Right atrium auricular region (tissue), 2 donors: ENCODE results near the gene SLC22A23. TPM values are rescaled to one million over a fixed set of nuclear protein-coding genes. Genes with fewer than 3 reads are reported as not detected.

ENCODE experiments used
- DNase-seq: peaks from one replicate; pipeline ENCODE4 v3.0.0-alpha.2; 2019; ENCODE audit warnings: low spot score
- H3K27ac ChIP-seq, 2 donors: fragments of 200-600 bp; sonication (generic); 1 replicate in 1 of 2; 2 replicates in 1 of 2; pipeline ENCODE4 v1.5.1; 2016 to 2019
- H3K27me3 ChIP-seq, 2 donors: fragments of 200-600 bp; sonication (generic); one replicate each; pipeline versions ENCODE4 v1.5.1 to v1.6.0; 2017 to 2019
- H3K36me3 ChIP-seq: fragments of 200-600 bp; sonication (generic); one replicate; pipeline ENCODE4 v1.5.1; 2016
- H3K4me1 ChIP-seq, 2 donors: fragments of 200-600 bp; sonication (generic); one replicate each; pipeline versions ENCODE4 v1.5.1 to v1.6.0; 2017 to 2019
- H3K4me3 ChIP-seq, 2 donors: fragments of 200-600 bp; sonication (generic); 1 replicate in 1 of 2; 2 replicates in 1 of 2; pipeline ENCODE4 v1.5.1; 2017 to 2019; ENCODE audit warnings: mild to moderate bottlenecking in 1 of 2, moderate library complexity in 1 of 2
- H3K9me3 ChIP-seq, 2 donors: fragments of 200-600 bp; sonication (generic); one replicate each; pipeline ENCODE4 v1.5.1; 2019
- total RNA-seq, 2 donors: library from RNA; depleted of rRNA; stranded (reverse); fragments of >200 nt; gene quantifications; one replicate each; pipeline ENCODE4 v1.1.0, GENCODE V29; 2016
- TF ChIP-seq, protein P1 (sequence below), 2 donors: fragments of 200-600 bp; sonication (generic); IDR thresholded peaks; one replicate each; pipeline ENCODE4 v1.5.1; 2019; ENCODE audit warnings: antibody characterized with exemption in 2 of 2

The SLC22A23 gene
- total RNA-seq, 2 donors from 2014 or later, result 2.9 to 7.2 TPM

DNA sequence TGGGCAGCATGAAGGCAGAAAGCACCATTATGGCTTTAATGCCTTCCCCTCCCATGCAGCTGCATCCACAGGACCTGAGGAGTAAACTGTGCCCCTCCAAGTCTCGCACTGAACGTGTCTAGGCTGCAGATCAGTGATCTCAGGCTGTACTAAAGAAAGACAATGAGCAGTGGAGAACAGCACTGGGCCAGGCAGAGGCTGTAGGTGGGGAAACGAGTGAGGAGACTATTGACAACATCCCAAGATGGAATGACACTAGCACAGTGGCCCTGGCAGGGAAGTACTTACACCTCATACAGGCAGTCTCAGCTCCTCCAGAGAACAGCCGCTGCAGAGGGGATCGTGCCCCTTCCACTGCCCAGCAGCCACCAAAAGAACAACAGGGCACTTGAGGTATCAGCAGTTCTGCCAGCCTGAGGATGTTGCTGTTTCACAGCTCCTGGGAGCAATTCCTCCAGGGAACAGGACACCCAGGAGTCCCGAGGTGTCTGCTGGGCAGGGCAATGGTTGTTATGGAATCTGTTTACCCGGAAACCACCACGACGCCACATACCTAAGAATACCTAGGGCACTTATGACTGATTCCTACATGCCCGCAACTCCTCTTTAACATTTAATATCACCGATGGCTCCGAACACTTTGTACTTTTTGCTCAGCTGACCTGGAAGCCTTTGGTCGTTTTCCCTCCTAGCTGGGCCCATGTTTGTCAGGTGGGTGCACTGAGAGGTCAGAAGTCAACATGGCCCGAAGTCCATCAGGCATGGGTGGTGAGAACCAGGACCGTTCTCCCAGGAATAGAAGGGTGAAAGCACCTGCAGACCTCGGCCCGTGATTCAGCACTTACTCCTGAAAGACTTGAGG lies 79.1 kb downstream of the SLC22A23 start:
- TF ChIP-seq, protein P1, sequence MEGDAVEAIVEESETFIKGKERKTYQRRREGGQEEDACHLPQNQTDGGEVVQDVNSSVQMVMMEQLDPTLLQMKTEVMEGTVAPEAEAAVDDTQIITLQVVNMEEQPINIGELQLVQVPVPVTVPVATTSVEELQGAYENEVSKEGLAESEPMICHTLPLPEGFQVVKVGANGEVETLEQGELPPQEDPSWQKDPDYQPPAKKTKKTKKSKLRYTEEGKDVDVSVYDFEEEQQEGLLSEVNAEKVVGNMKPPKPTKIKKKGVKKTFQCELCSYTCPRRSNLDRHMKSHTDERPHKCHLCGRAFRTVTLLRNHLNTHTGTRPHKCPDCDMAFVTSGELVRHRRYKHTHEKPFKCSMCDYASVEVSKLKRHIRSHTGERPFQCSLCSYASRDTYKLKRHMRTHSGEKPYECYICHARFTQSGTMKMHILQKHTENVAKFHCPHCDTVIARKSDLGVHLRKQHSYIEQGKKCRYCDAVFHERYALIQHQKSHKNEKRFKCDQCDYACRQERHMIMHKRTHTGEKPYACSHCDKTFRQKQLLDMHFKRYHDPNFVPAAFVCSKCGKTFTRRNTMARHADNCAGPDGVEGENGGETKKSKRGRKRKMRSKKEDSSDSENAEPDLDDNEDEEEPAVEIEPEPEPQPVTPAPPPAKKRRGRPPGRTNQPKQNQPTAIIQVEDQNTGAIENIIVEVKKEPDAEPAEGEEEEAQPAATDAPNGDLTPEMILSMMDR (IDR thresholded peaks at IDR 0.05), result no peak
- Histone ChIP-seq H3K4me3 (no peak overlapping the region), H3K27me3 (no peaks in the 10 kb centered on the region), H3K36me3 (no peaks in the 10 kb centered on the region), H3K27ac (no peak overlapping the region), H3K9me3 (no peaks in the 10 kb centered on the region), H3K4me1 (peaks cover 0 to 7% of the 10 kb centered on the region in 2 donors)
- DNase-seq, result no peak

DNA sequence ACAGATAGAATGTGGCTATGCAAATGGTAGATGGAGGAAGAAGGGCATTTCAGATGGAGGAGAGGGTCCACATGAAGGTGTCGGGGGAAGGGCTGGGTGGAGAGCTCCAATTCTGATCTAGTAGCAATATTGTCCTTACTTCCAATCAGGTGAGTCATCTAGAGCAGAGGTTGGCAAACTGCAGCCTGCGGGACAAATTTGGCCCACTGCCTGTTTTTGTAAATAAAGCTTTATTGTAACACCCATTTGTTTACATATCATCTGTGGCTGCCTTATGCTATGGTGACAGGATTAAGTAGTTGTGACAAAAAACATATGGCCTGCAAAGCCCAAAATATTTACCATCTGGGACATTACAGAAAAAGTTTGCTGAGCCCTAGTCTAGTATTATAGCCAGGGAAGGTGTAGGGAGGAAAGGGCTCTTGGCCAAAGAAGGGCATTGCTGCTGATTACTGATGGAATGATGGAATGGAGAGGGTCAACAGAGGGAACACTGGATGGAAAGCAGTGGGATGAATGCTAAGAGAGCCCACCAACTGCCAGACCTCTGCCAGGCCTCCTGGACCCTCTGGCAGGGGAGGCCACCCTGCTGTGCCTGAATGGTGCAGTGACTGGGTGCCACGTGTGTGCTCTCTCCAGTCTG lies 79.8 kb downstream of the SLC22A23 start:
- Histone ChIP-seq H3K9me3 (no peaks in the 10 kb centered on the region), H3K4me3 (no peak overlapping the region), H3K4me1 (peaks cover 0 to 7% of the 10 kb centered on the region in 2 donors), H3K36me3 (no peaks in the 10 kb centered on the region), H3K27me3 (no peaks in the 10 kb centered on the region), H3K27ac (no peak overlapping the region)
- TF ChIP-seq, protein P1 (IDR thresholded peaks at IDR 0.05), result no peak
- DNase-seq, result no peak

DNA sequence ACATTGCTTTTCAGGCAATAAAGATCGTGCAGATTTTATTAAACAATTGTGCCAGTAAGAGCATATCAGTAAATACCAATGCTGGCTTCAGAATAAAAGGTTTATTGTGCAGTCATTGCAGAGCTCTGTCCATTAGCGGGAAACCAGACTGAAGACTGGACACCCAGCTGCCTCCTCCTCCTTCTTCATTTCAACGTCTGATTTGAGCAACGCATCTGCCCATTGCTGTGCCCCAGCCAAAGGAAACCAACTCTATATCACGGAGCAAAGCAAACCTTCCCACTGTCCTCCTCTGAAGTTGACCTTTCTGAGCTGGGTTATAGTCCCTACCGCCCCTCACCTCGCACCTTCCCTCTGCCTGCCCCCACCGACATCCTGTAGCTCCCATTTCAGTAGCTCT lies 80.8 kb downstream of the SLC22A23 start:
- H3K4me3 ChIP-seq, result no peak overlapping the region
- no peaks in the 10 kb centered on the region for H3K9me3 ChIP-seq
- H3K36me3 ChIP-seq, result no peaks in the 10 kb centered on the region
- H3K27ac ChIP-seq, result no peak overlapping the region
- DNase-seq, result no peak
- H3K27me3 ChIP-seq, result no peaks in the 10 kb centered on the region
- TF ChIP-seq, protein P1 (IDR thresholded peaks at IDR 0.05), result no peak
- peaks cover 0 to 1% of the 10 kb centered on the region in 2 donors for H3K4me1 ChIP-seq

DNA sequence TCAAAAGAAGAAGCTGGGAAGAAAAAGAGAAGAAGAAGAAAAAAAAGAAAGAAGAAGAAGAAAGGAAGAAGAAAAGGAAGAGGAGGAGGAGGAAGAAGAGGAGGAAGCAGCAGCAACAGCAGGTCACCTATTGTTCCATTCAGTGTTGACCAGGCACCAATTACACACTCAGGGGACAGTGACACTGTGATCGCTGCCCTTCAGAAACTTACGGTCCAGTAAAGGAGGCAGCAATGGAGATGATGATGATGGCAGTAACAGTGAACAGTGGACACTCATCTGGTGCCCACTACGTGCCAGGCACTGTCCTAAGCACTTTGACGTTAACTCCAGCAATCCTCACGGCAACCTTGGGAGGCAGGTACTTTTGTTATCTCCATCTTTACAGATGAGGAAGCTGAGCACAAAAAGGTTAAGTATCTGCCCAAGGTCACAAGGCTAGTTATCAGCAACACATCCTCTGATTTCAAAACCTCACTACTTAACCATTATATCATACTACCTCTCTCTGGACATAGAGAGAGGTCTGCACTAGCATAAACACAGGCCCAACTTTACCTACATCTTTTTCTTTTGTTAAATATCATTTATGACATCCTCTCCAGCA lies 83.2 kb downstream of the SLC22A23 start:
- no peaks in the 10 kb centered on the region for H3K4me1 ChIP-seq
- TF ChIP-seq, protein P1 (IDR thresholded peaks at IDR 0.05), result no peak

DNA sequence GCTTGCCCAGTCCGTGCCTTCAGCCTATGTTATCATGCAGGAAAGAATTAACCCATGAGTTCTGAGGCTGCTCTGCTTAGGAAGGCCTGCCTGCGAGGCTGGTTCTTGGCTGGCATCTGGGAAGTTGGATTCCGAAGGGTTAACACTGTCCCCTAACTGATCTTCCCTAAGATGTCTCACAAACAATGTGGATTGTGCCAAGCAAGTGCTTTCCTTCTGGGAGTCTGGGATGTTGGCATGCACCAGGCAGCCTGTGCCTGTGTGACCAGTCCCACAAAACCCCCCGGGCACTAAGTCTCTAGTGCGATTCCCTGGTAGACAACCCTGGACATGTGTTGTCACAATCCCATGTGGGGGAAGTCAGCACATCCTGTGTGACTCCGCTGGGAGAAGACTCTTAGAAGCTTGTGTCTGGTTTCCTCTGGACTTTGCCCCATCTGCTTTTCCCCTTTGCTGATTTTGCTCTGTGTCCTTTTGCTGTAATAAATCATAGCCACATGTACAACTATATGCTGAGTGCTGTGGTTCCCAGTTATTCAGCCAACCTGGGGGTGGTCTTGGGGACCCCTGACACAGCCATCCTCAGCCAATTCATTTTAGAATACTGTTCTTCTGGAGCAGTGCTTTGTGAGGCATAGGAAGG lies 83.8 kb downstream of the SLC22A23 start:
- no peak overlapping the region for H3K27ac ChIP-seq
- H3K4me3 ChIP-seq, result no peak overlapping the region
- no peaks in the 10 kb centered on the region for H3K4me1 ChIP-seq
- no peaks in the 10 kb centered on the region for H3K36me3 ChIP-seq
- TF ChIP-seq, protein P1 (IDR thresholded peaks at IDR 0.05), result no peak
- H3K9me3 ChIP-seq, result no peaks in the 10 kb centered on the region
- no peaks in the 10 kb centered on the region for H3K27me3 ChIP-seq
- DNase-seq, result no peak

More for the DNA sequence above, 83.2 kb downstream of the SLC22A23 start:
- Histone ChIP-seq H3K4me3 (no peak overlapping the region), H3K36me3 (no peaks in the 10 kb centered on the region), H3K9me3 (no peaks in the 10 kb centered on the region), H3K27me3 (no peaks in the 10 kb centered on the region), H3K27ac (no peak overlapping the region)
- no peak for DNase-seq
